ENCODE data around the gene CCL27. TPM values are rescaled to one million over a fixed set of nuclear protein-coding genes. Genes with fewer than 3 reads are reported as not detected.

CCL27 gene
- total RNA-seq, 1 experiment from 2014 or later, result 0.95 TPM

DNA sequence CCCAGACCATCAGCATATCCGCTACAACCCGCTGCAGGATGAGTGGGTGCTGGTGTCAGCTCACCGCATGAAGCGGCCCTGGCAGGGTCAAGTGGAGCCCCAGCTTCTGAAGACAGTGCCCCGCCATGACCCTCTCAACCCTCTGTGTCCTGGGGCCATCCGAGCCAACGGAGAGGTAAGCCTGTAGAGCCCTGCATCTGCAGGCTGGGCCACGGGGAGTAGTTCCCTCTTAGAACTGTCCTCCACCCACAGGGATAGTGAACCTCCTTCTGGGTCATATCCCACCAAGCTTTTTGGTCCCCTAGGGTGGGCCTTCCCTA lies 15.4 kb downstream of the CCL27 start:
- Histone ChIP-seq H3K9me3 (ENCODE audit: control insufficient read depth, insufficient read depth, low read depth, low read length) (no peaks in the 10 kb centered on the region), H3K4me1 (ENCODE audit: control insufficient read depth, insufficient read depth, low read length) (peaks cover 27% of the 10 kb centered on the region), H3K27ac (ENCODE audit: low read length) (peak overlapping the region; percentile 93), H3K36me3 (ENCODE audit: control insufficient read depth, insufficient read depth, low read length) (no peaks in the 10 kb centered on the region), H3K4me3 (ENCODE audit: low read depth in 2 of 2, low read length in 2 of 2) (peak overlapping the region; percentile 73 to 84), H3K27me3 (ENCODE audit: control insufficient read depth, insufficient read depth, low read length) (no peaks in the 10 kb centered on the region)
- ChIA-PET CTCF (interaction anchor here (0.8 to 1.3 kb wide), 5 partner anchors 9 to 56 kb away, joined by 4 to 8 read pairs (median 4); partner anchors contain the start of gene SIGMAR1), POLR2A (no interaction called here)
- in situ Hi-C loops (cut with HindIII; ENCODE audit: low pct_unique_long_range_greater_than_20kb, low sequenced_read_pairs), result no loop called here
- BruUV-seq (replicated peaks), result no TSS peak
- no peak for DNase-seq (ENCODE audit: low read depth, low spot score)
- TF ChIP-seq SIN3A (IDR thresholded peaks at IDR 0.05; ENCODE audit: borderline replicate concordance, insufficient read depth, low read depth, low read length), result no peak
- intact Hi-C loops (cut with micrococcal nuclease; ENCODE audit: unreplicated experiment), result no loop called here
- peak; percentile 29 for ATAC-seq

DNA sequence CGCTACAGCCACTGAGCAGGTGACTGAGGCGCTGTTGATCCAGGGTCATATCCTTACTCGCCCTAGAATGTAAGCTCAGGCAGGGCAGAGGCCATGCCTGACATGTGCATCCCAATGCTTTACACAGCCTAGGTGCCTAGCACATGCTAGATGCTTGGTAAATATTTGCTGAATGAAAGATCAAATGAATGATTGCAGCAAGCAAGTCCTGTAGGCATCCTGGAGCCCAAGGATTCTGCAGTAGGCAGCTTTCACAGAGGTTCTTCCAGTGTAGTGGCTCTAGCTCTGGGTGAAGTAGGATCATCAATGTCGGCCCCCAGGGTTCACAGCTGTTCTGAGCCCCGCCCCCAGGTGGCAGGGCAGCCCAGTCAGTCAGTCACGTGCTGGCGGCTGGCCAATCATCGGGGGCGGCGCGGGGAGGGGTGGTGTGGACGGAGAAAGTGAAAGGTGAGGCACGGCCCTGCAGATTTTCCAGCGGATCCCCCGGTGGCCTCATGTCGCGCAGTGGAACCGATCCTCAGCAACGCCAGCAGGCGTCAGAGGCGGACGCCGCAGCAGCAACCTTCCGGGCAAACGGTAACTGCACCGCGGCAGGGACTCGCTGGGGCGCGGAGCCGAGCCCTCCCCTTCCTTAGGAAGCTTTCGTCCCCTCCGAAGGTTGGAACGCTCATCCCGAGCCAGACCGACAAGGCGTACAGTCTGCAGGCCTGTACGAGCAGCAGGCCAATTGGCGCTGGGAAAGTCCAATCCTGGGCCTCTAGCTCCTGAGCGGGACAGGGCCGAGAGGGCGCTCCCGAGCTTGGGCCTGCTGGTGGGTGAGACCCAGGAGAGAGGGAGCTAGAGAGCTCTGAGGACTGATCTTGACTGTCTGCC lies 16.0 kb downstream of the CCL27 start, which contains the start of gene GALT:
TSS of gene GALT (plus strand) at position 465 of the 873 bp plus-strand sequence. CDS start at position 495, 30 bp downstream.
- peak within 1 kb of the TSS; percentile 73 to 84 for H3K4me3 ChIP-seq (ENCODE audit: low read depth in 2 of 2, low read length in 2 of 2)
- ATAC-seq, result peak; percentile 89
- H3K27me3 ChIP-seq (ENCODE audit: control insufficient read depth, insufficient read depth, low read length), result no peaks in the 10 kb centered on the region
- no peaks in the 10 kb centered on the region for H3K9me3 ChIP-seq (ENCODE audit: control insufficient read depth, insufficient read depth, low read depth, low read length)
- ChIA-PET POLR2A (no interaction called here), CTCF (interaction anchor here (0.8 to 1.3 kb wide), 6 partner anchors 9 to 56 kb away, joined by 3 to 8 read pairs (median 4); partner anchors contain the start of gene SIGMAR1)
- DNase-seq (ENCODE audit: low read depth, low spot score), result peak; percentile 30
- BruUV-seq (replicated peaks), result TSS peak; percentile 63
- no peaks in the 10 kb centered on the region for H3K36me3 ChIP-seq (ENCODE audit: control insufficient read depth, insufficient read depth, low read length)
- TF ChIP-seq, protein P1, sequence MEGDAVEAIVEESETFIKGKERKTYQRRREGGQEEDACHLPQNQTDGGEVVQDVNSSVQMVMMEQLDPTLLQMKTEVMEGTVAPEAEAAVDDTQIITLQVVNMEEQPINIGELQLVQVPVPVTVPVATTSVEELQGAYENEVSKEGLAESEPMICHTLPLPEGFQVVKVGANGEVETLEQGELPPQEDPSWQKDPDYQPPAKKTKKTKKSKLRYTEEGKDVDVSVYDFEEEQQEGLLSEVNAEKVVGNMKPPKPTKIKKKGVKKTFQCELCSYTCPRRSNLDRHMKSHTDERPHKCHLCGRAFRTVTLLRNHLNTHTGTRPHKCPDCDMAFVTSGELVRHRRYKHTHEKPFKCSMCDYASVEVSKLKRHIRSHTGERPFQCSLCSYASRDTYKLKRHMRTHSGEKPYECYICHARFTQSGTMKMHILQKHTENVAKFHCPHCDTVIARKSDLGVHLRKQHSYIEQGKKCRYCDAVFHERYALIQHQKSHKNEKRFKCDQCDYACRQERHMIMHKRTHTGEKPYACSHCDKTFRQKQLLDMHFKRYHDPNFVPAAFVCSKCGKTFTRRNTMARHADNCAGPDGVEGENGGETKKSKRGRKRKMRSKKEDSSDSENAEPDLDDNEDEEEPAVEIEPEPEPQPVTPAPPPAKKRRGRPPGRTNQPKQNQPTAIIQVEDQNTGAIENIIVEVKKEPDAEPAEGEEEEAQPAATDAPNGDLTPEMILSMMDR (IDR thresholded peaks at IDR 0.05), result no peak
- TF ChIP-seq SIN3A (IDR thresholded peaks at IDR 0.05; ENCODE audit: borderline replicate concordance, insufficient read depth, low read depth, low read length), result no peak
- peak; percentile 43 for TF ChIP-seq TCF7L2 (IDR thresholded peaks at IDR 0.05; ENCODE audit: low read depth, low read length)
- TF ChIP-seq POLR2AphosphoS5 (IDR thresholded peaks at IDR 0.05; ENCODE audit: low read depth, low read length), result peak; percentile 77
- TF ChIP-seq, protein P2, sequence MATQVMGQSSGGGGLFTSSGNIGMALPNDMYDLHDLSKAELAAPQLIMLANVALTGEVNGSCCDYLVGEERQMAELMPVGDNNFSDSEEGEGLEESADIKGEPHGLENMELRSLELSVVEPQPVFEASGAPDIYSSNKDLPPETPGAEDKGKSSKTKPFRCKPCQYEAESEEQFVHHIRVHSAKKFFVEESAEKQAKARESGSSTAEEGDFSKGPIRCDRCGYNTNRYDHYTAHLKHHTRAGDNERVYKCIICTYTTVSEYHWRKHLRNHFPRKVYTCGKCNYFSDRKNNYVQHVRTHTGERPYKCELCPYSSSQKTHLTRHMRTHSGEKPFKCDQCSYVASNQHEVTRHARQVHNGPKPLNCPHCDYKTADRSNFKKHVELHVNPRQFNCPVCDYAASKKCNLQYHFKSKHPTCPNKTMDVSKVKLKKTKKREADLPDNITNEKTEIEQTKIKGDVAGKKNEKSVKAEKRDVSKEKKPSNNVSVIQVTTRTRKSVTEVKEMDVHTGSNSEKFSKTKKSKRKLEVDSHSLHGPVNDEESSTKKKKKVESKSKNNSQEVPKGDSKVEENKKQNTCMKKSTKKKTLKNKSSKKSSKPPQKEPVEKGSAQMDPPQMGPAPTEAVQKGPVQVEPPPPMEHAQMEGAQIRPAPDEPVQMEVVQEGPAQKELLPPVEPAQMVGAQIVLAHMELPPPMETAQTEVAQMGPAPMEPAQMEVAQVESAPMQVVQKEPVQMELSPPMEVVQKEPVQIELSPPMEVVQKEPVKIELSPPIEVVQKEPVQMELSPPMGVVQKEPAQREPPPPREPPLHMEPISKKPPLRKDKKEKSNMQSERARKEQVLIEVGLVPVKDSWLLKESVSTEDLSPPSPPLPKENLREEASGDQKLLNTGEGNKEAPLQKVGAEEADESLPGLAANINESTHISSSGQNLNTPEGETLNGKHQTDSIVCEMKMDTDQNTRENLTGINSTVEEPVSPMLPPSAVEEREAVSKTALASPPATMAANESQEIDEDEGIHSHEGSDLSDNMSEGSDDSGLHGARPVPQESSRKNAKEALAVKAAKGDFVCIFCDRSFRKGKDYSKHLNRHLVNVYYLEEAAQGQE (IDR thresholded peaks at IDR 0.05; ENCODE audit: insufficient read depth in 1 of 2, low read depth in 2 of 2, low read length in 1 of 2), result no peak
- H3K27ac ChIP-seq (ENCODE audit: low read length), result peak within 1 kb of the TSS; percentile 93
- intact Hi-C loops (cut with micrococcal nuclease; ENCODE audit: unreplicated experiment) (no loop called here), in situ Hi-C loops (cut with HindIII; ENCODE audit: low pct_unique_long_range_greater_than_20kb, low sequenced_read_pairs) (no loop called here)
- peaks cover 24% of the 10 kb centered on the region for H3K4me1 ChIP-seq (ENCODE audit: control insufficient read depth, insufficient read depth, low read length)

Measured in Panc1 (cell line).